Left renal cortex interstitium (tissue), 4 donors: ENCODE measurements around the gene NSG1. TPM values are rescaled to one million over a fixed set of nuclear protein-coding genes. Genes with fewer than 3 reads are reported as not detected.

Experiments used
- DNase-seq, 4 donors: peaks; one replicate each; pipeline ENCODE4 v3.0.0-alpha.2; 2013; ENCODE audit warnings: low read depth in 4 of 4, low spot score in 2 of 4, missing footprints in 1 of 4
- polyA plus RNA-seq, 4 donors: library from polyadenylated mRNA; unstranded; fragments of 120-200 nt; gene quantifications; one replicate each; pipeline ENCODE4 v1.2.1, GENCODE V29; 2013; ENCODE audit not compliant: insufficient read length in 4 of 4

NSG1 gene
- polyA plus RNA-seq, 4 donors = 4.1 to 6.2 (median 4.7) TPM

DNA sequence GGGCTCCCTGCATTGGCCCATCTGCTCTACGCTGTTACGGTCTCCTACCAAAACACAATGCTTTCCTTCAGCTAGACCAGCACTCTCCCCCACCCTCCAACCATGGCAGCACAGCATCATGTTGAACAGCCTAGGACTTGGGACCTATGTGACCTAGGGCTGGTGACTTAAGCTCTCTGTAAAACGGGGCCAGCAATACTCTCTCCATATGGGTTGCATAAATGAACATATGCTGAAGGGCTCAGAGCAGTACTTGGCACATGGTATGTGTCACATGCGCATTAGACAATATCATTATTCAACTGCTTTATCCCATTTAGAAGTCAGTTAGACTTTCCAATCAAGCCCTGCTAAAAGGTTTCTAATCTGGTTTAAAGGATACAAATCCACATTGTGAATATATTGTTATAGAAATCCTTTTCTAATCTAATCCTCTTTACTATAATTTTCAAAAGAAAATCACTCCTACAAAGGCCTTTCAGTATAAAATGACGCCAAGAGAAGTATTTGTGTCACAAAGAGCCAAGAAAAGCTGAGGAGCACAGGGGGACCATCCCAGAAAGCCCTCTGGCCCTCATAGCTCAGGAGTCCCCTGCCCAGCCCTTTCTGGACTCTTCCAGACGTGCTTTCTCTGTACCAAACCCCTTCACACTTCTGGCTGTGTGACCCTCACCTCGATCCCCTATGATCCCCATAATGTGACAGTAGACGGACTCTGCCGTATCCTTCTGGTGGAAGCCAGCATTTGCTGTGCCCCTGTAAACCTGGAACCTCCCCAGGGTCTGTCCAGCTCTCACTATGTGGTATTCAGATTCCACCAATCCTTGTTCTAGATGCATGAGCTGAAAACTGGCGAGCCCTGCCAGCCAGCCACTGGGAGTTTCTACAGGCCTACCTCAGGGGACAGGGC, 42.3 kb downstream of the NSG1 start:
- DNase-seq = no peak

DNA sequence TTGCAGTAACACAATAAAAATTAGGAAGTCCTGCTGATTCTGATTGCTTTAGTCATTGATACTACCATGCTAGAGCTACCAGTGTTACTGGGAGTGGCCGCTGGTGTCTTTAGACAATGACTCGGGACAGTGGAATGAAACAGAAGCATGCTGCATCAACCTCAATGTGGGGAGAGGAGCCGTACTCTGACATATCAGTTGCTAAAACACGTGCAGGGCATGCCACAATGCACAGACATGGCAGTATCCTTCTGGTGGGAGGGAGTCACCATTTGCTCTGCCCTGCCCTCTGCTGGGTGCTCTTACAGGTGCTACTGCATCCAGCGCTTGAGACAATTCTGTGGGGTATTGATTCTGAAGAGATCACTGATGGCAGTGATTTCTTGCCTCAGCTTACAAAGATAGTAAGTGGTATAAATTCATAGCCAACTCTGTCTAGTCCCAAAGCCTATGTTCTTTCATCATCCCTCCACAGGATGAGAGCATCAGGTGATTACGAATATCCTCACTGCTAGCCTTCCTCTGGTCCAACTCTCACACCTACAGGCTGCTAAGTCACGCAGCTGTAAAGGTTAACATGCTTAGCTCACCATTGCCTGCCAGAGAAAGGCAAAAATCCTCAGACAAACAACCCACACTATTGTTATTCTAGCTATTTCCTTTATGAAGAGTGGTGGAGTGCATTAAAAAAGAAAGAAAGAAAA, 43.7 kb downstream of the NSG1 start:
- peak in 1 of 4 donors; percentile 33 for DNase-seq

- no peak for DNase-seq
Observed at GRCh38 chr4:4432341-4433125, 45.6 kb downstream of the NSG1 start.

DNA sequence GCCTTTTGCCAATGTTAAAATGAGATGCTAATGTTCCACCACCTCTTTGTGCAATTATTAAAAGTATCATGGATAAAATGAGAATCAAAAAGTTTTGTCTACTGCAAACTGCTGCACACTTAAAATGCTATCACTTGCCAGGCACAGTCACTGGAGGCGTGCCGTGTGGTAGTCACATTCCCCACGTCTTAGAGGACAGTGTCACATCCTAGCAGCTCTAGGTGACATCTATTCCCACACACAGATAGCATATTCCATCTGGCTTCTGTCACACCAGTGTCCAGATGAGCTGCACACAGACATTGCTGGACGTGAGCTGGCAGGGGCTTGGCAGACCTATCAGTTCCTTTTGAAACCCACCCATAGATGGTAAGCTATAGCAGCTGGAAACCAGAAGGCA, 47.0 kb downstream of the NSG1 start:
- no peak for DNase-seq

DNA sequence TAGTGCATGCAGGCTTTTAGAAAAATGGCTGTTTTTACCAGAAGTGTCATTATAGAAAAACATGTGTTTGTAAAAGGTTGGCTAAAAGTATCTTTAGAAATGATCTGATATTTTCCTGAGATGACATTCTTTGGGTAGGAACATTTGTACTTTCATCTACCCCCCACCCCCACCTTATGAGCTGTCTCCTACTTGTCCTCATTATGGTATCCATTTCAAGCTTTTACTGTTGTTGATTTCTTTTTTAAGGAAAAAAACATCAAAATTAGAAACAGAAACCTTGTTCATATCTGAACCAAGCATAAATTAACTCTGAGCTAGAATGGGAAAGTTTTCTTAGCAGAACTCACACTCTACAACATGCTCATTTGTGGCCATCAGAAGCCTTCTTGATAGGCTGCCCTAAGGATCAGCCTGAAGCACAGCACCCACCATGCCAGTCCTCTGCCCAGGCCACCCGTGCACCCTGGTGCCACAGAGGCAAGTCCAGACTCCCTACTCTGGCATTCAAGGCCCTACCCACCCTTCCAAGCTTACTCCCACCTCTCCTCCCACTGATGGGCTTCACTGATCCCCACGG, 49.4 kb downstream of the NSG1 start:
- DNase-seq = no peak

DNA sequence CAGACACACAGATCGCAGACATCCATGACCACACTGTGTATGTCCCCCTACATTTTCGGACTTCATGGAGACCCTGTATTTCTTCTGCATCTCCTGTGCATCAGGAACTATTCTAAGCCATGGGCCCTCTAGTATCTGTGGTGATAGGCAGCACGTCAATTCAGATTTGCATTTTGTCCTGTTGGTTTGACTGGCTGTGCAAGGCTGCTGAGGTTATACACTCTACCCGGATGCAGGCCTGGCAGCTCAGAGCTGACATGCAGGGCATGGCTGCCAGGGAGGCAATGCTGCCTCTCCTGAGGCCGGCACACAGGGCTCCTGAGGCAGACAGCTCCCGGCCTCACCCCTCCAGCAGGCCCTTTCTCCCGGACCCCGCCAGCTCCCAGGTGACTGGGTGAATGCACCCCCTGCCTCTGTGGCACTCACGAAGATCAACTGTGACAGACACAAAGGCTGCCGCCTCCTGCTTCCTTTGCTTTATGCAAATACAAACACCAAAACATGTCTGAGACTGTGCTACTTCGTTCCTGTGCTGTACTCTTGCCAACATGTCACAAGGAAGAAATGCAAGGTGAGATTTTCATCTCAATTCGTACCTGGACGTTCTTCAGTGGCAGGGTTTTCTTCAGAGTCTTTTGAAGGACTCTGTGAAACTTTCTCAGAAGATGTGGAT, 51.0 kb downstream of the NSG1 start:
- DNase-seq = no peak

DNA sequence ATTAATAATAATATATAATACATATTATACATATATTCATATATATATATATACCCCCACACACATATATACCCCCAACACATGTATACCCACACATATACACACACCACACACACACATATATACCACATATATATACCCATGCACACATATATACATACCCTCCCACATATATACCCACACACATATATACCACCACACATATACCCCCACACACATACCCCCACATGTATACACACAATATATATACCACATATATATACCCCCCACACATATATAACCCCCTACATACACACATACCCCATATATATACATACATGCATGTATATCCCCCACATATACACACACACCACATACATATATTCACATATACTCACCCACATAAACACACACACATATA, 52.0 kb downstream of the NSG1 start:
- no peak for DNase-seq

- no peak for DNase-seq
Observed at GRCh38 chr4:4439782-4440181, 52.9 kb downstream of the NSG1 start.

DNA sequence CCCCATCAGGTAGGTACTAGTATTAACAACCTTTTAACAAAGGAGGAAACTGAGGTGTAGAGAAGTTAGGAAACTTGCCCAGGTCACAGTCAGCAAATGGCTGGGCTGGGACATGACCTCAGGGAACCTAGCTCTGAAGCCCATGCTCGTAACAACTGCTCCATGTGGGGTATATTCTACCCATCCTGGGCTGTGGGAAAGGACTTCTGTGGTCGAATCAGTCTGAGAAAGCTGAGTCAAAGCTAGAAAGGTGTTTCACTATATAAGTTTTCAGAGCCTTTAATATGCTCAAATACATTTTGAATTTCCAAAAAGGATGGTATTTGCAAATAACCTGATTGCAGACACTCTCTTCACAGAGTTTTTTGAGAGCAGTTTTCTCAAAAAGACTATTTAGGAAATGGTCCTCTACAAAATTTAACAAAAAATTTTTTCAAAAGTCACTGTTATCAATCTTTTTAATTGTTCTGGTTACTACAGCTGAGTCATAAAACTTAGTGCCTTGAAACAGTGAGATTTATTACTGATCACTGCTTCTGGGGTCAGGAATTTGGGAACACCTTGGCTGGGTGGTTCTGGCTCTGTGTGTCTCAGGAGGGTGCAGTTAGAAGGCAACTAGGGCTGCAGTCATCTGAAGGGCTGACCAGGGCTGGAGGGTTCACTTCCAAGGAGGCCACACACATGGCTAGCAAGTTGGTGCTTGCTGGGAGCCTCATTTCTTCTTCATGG, 53.6 kb downstream of the NSG1 start:
- DNase-seq = no peak

GRCh38 chr4:4443821-4444220, 56.9 kb downstream of the NSG1 start:
- DNase-seq = no peak

DNA sequence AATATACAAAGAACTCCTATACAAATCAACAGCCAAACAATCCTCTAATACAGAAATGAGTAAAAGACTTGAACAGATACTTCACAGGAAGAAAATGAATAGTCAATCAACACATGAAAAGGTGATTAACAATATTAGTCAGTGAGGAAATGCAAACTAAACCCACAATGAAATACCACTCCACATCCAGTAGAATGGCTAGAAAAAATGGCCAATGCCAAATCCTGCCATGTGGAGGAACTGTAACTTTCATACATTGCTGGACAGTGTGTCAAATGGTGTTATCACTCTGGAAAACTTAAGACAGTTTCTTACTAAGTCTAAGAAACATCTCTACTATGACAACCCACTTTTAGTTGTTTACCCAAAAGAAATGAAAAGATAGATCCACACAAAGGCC, 59.5 kb downstream of the NSG1 start:
- DNase-seq = no peak

DNA sequence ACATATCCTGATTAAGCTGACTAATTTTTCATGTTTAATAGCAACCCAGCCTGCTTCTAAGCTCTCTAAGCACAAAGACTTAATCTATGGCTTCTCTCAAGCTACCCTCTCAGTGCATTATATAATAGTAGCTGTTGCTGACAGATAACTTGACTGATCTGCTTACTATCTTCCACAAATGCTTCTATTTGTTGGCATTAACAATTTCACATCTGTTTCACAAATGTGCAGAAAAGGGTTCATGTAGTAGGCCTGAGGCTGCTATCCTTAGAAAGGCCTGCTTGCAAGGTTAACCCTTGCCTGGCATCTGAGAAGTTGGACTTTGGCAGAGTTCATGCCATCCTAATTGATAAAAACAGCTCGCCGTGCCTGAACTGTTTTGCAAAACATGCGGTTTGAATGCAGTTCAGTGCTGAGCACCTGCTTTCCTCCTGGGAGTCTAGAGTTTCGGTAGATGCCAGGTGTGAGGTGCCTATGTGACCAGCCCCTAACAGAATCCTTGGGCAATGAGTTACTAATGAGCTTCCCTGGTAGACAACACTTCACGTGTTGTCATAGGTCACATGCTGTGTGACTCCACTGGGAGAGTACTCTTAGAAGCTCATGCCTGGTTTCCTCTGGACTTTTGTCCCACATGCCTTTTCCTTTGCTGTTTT, 68.4 kb downstream of the NSG1 start:
- DNase-seq = no peak

GRCh38 chr4:4456351-4456750, 69.4 kb downstream of the NSG1 start:
- no peak for DNase-seq

DNA sequence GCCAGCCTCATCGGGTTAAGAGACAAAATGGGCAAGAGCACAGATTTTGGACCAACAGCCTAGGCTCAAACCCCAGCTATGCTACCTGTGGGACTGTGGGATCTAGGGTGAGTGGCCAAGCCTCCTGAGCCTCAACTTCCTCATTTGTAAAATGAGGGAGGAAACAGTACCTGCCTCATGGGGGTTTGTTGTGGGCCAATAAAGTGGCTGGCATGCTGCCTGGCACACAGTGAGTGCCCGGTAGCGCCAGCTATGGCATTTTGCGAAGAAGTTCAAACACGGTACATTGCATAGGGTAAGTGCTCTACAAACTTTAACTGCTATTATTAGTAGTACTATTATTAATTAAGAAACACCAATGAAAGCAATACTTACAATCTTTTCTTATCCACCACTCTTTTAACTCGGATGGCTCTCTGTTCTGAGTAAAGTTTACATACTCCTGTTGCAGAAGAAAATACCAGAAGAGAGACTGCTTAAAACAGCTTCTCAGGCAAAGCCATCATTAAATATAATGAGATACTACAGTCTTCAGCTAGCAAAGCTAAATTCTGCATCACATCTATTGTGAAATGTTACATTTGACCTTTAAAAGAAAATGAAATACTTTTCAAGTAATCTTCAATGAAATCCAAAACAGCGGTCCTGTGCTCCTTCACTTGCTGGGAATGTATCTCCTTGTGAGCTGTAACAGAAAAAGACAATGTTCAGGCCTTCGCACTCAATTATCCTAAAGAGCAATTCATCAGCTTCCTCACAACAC, 70.1 kb downstream of the NSG1 start:
- DNase-seq = no peak

DNA sequence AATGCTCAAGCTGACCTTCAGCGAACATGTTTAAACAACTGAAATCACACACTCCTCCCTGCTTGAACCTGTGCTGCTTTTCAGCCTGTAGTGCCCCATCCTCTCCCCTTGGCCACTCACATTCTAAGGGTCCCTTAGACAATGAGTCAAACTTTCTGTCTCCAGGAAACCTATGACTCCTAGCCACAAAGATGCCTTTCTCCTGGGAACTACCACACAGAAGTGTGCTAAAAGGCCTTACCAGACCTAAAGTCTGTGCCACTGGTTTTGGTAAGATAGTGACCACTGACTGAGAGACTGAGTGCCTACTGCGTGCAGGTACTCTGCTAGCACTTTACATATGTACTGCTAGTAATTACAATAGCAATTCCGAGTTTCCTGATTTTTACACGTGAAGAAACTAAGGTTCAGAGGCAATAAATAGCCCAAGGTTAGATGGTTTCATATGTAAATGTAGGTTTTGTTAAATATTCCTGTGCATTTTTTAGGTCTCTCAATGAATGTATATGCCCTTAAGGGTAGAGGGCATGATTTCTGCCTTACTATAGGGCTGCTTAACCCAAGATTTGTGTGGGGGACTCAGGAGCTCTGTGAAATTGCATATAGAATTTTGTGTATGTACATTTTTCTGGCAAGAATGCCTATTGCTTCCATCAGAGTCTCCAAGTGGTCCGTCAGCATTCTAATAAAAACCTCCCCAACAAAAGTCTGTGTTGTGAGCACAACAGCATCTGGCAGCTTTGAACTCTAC, 71.1 kb downstream of the NSG1 start:
- DNase-seq = no peak

- DNase-seq = no peak
Observed at GRCh38 chr4:4459181-4459580, 72.3 kb downstream of the NSG1 start.

- DNase-seq = no peak
Observed at GRCh38 chr4:4460759-4461158, 73.9 kb downstream of the NSG1 start.

GRCh38 chr4:4461178-4461577, 74.3 kb downstream of the NSG1 start:
- DNase-seq = no peak
